ENCODE results near the gene UNKL.

DNA sequence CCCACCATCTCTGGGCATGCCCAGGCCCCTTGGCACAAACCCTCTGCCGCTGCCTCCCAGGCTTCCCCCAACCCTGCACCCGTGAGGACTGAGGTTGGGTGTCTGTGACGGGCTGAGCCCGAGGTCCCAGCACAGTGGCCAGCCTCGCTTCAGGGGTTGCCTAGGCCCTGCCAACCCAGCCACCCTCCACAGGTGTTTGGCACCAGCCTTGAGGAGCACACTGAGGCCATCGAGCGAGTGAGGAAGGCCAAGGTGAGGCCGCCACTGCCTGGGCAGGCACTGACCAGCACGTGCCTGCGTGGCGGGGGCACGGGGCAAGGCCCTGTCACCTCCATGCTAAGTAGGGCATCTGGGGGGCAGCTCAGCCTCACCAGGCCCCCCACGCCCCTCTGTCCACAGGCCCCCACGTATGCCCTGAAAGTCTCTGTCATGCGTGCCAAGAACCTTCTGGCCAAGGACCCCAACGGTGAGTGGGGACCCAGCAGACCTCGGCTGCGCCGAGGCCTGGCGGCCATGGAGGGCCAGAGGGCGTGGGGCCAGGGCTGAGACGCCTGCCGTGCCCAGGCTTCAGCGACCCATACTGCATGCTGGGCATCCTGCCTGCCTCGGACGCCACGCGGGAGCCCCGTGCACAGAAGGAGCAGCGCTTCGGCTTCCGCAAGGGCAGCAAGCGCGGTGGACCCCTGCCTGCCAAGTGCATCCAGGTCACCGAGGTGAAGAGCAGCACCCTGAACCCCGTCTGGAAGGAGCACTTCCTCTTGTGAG lies 73.6 kb downstream of the UNKL start:
- TF ChIP-seq, protein P1, sequence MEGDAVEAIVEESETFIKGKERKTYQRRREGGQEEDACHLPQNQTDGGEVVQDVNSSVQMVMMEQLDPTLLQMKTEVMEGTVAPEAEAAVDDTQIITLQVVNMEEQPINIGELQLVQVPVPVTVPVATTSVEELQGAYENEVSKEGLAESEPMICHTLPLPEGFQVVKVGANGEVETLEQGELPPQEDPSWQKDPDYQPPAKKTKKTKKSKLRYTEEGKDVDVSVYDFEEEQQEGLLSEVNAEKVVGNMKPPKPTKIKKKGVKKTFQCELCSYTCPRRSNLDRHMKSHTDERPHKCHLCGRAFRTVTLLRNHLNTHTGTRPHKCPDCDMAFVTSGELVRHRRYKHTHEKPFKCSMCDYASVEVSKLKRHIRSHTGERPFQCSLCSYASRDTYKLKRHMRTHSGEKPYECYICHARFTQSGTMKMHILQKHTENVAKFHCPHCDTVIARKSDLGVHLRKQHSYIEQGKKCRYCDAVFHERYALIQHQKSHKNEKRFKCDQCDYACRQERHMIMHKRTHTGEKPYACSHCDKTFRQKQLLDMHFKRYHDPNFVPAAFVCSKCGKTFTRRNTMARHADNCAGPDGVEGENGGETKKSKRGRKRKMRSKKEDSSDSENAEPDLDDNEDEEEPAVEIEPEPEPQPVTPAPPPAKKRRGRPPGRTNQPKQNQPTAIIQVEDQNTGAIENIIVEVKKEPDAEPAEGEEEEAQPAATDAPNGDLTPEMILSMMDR (IDR thresholded peaks at IDR 0.05 in 8 of 11, conservative IDR thresholded peaks at IDR 0.05 in 3 of 11): no peak
- no peak for TF ChIP-seq POLR2AphosphoS5 (IDR thresholded peaks at IDR 0.05)
